Keratinocyte (primary cell): ENCODE results near the gene ANGEL2. TPM values are rescaled to one million over a fixed set of nuclear protein-coding genes. Genes with fewer than 3 reads are reported as not detected.
"Not testable (repeated sequence)": the region's sequence is repeated elsewhere in the genome, so short reads cannot be mapped to it uniquely, and the experiment has no call there.

Experiments
- DNase-seq: peaks from one replicate; pipeline ENCODE4 v3.0.0-alpha.2; 2011; ENCODE audit warnings: low read depth, missing footprints, low spot score
- FAIRE-seq: peaks from 2 replicates; lab custom pipeline; 2011; peaks lifted over from hg19 to GRCh38; lab: Jason Lieb, UNC
- H2AFZ ChIP-seq: 2 replicates; pipeline ENCODE4 v1.6.0; 2012; ENCODE audit warnings: low read length, control low read depth, inconsistent platforms; ENCODE audit not compliant: control insufficient read depth
- H3K27ac ChIP-seq: 2 replicates; pipeline ENCODE4 v1.5.1; 2011; ENCODE audit warnings: low read length; ENCODE audit not compliant: control insufficient read depth, insufficient read depth
- H3K27me3 ChIP-seq: 3 replicates; pipeline ENCODE4 v1.6.0; 2011; ENCODE audit warnings: low read length; ENCODE audit not compliant: control insufficient read depth, insufficient read depth; ENCODE audit errors: extremely low read depth
- H3K36me3 ChIP-seq, 2 experiments: 2 replicates in 1 of 2; 3 replicates in 1 of 2; pipeline ENCODE4 v1.5.1; 2011; ENCODE audit warnings: low read length in 2 of 2, mild to moderate bottlenecking in 1 of 2; ENCODE audit not compliant: control insufficient read depth in 2 of 2, insufficient read depth in 2 of 2; ENCODE audit errors: extremely low read depth in 1 of 2
- H3K4me1 ChIP-seq: 3 replicates; pipeline ENCODE4 v1.5.1; 2011; ENCODE audit warnings: low read length; ENCODE audit not compliant: control insufficient read depth, insufficient read depth; ENCODE audit errors: extremely low read depth
- H3K4me2 ChIP-seq: 3 replicates; pipeline ENCODE4 v1.6.0; 2011; ENCODE audit warnings: low read depth, low read length; ENCODE audit not compliant: control insufficient read depth, insufficient read depth; ENCODE audit errors: extremely low read depth
- H3K4me3 ChIP-seq, 3 experiments: fragments of 200-600 bp in 1 of 3; sonication (generic) in 1 of 3; 2 replicates in 2 of 3; 3 replicates in 1 of 3; pipeline ENCODE4 v1.5.1; 2011 to 2016; ENCODE audit warnings: low read length in 3 of 3, mild to moderate bottlenecking in 3 of 3, control low read depth in 2 of 3, inconsistent platforms in 1 of 3, low read depth in 1 of 3, mixed read lengths in 1 of 3, mixed run types in 1 of 3, moderate library complexity in 1 of 3; ENCODE audit not compliant: control insufficient read depth in 2 of 3, insufficient read depth in 2 of 3; ENCODE audit errors: extremely low read depth in 1 of 3
- H3K79me2 ChIP-seq: 2 replicates; pipeline ENCODE4 v1.6.0; 2012; ENCODE audit warnings: low read length; ENCODE audit not compliant: control insufficient read depth, insufficient read depth
- H3K9ac ChIP-seq: 3 replicates; pipeline ENCODE4 v1.6.0; 2011; ENCODE audit warnings: low read length; ENCODE audit not compliant: control insufficient read depth, insufficient read depth; ENCODE audit errors: extremely low read depth
- H3K9me1 ChIP-seq: 3 replicates; pipeline ENCODE4 v1.6.0; 2011; ENCODE audit warnings: low read length; ENCODE audit not compliant: control insufficient read depth, insufficient read depth; ENCODE audit errors: extremely low read depth
- H3K9me3 ChIP-seq: 2 replicates; pipeline ENCODE4 v1.5.1; 2012; ENCODE audit warnings: low read depth, low read length; ENCODE audit not compliant: control insufficient read depth
- H4K20me1 ChIP-seq: 3 replicates; pipeline ENCODE4 v1.6.0; 2011; ENCODE audit warnings: low read length; ENCODE audit not compliant: control insufficient read depth, insufficient read depth; ENCODE audit errors: extremely low read depth
- EZH2 ChIP-seq: IDR thresholded peaks from one replicate; pipeline ENCODE4 v1.6.1; 2012; ENCODE audit warnings: inconsistent platforms, mild to moderate bottlenecking, low read length, moderate library complexity
- dilution Hi-C: fragments of 300-500 bp; cut with MboI; formaldehyde crosslinking; loops from one replicate; pipeline ENCODE4 v1.7.0; 2020; ENCODE audit warnings: low sequenced_read_pairs; ENCODE audit not compliant: extremely low pct_ligation_motif_present
- polyA plus RNA-seq, 5 experiments: library from polyadenylated mRNA; depleted of rRNA in 3 of 5; stranded (reverse) in 3 of 5; stranded (forward) in 1 of 5; unstranded in 1 of 5; fragments of >200 nt; gene quantifications; 1 replicate in 1 of 5; 2 replicates in 3 of 5; 3 replicates in 1 of 5; pipeline versions ENCODE4 v1.2.1 to v1.2.3, GENCODE V29; 2011 to 2012; ENCODE audit warnings: missing spikeins in 2 of 5, low read depth in 1 of 5, low replicate concordance in 1 of 5
- TF ChIP-seq, protein P1 (sequence below), 3 experiments: IDR thresholded peaks in 1 of 3; conservative IDR thresholded peaks in 1 of 3; optimal IDR thresholded peaks in 1 of 3; 2 replicates in 2 of 3; 3 replicates in 1 of 3; pipeline versions ENCODE3 to v1.5.1; 2011; ENCODE audit warnings: low read length in 3 of 3, mild to moderate bottlenecking in 3 of 3, moderate library complexity in 2 of 3, control low read depth in 1 of 3, inconsistent platforms in 1 of 3; ENCODE audit not compliant: insufficient read depth in 2 of 3; ENCODE audit errors: extremely low read depth in 1 of 3

ANGEL2 gene
- polyA plus RNA-seq, 1 donor (not counting 4 experiments of a cell fraction or from before 2014, with no cell fraction given), result 25.6 TPM

DNA sequence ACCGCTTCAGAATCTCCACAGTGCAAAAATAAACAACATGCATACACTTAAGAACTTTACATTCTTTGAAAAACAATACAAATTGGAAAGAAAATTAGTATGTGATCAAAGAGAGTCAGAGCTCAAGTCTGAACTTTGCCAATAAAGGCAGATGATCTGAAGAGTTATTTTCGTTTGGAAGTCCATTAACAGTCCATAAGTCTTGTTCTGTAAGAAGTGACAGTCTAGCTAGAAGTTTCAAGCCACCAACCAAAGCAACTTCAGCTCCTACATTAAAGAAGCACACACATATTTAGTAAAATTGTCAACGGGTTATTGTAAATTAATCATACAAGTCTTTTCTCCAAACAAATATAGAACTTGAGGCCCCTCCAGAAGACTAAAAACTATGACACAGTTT lies 20.7 kb downstream of the ANGEL2 start:
- FAIRE-seq, result no peak
- Histone ChIP-seq H3K36me3 (peaks cover 2 to 12% of the 10 kb centered on the region in 2 experiments), H3K4me3 (no peak overlapping the region)

DNA sequence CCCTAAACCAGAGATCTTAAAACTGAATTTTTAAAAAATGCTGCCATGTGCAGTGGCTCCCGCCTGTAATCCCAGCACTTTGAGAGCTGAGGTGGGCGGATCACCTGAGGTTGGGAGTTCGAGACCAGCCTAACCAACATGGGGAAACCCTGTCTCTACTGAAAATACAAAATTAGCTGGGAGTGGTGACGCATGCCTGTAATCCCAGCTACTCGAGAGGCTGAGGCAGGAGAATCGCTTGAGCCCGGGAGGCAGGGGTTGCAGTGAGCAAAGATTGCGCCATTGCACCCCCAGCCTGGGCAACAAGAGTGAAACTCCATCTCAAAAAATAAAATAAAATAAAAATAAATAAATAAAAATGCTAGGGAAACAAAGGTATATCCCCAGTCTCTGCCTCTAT lies 21.7 kb downstream of the ANGEL2 start:
- H3K27ac ChIP-seq, H2AFZ ChIP-seq, H3K79me2 ChIP-seq, FAIRE-seq, H3K9ac ChIP-seq, H3K4me1 ChIP-seq, dilution Hi-C loops, H3K4me2 ChIP-seq, H3K9me3 ChIP-seq, H3K27me3 ChIP-seq, H3K4me3 ChIP-seq, DNase-seq, H4K20me1 ChIP-seq, H3K9me1 ChIP-seq: not testable (repeated sequence)
- H3K36me3 ChIP-seq, result peaks cover 2 to 12% of the 10 kb centered on the region in 2 experiments

More for the DNA sequence above, 20.7 kb downstream of the ANGEL2 start:
- H3K4me1 ChIP-seq, result no peaks in the 10 kb centered on the region
- no peak for TF ChIP-seq EZH2
- TF ChIP-seq, protein P1, sequence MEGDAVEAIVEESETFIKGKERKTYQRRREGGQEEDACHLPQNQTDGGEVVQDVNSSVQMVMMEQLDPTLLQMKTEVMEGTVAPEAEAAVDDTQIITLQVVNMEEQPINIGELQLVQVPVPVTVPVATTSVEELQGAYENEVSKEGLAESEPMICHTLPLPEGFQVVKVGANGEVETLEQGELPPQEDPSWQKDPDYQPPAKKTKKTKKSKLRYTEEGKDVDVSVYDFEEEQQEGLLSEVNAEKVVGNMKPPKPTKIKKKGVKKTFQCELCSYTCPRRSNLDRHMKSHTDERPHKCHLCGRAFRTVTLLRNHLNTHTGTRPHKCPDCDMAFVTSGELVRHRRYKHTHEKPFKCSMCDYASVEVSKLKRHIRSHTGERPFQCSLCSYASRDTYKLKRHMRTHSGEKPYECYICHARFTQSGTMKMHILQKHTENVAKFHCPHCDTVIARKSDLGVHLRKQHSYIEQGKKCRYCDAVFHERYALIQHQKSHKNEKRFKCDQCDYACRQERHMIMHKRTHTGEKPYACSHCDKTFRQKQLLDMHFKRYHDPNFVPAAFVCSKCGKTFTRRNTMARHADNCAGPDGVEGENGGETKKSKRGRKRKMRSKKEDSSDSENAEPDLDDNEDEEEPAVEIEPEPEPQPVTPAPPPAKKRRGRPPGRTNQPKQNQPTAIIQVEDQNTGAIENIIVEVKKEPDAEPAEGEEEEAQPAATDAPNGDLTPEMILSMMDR (optimal IDR thresholded peaks at IDR 0.05 in 1 of 3, IDR thresholded peaks at IDR 0.05 in 1 of 3, conservative IDR thresholded peaks at IDR 0.05 in 1 of 3; ENCODE audit: extremely low read depth in 1 of 3, insufficient read depth in 2 of 3, low read length in 3 of 3), result no peak
- no peaks in the 10 kb centered on the region for H3K79me2 ChIP-seq
- H3K27ac ChIP-seq, result no peak overlapping the region
- no peaks in the 10 kb centered on the region for H4K20me1 ChIP-seq
- DNase-seq, result no peak
- H3K27me3 ChIP-seq, result no peaks in the 10 kb centered on the region
- H3K4me2 ChIP-seq, result no peak overlapping the region
- dilution Hi-C loops, result no loop called here
- H2AFZ ChIP-seq, result no peak overlapping the region
- H3K9me1 ChIP-seq, result no peaks in the 10 kb centered on the region
- no peaks in the 10 kb centered on the region for H3K9me3 ChIP-seq
- no peak overlapping the region for H3K9ac ChIP-seq

DNA sequence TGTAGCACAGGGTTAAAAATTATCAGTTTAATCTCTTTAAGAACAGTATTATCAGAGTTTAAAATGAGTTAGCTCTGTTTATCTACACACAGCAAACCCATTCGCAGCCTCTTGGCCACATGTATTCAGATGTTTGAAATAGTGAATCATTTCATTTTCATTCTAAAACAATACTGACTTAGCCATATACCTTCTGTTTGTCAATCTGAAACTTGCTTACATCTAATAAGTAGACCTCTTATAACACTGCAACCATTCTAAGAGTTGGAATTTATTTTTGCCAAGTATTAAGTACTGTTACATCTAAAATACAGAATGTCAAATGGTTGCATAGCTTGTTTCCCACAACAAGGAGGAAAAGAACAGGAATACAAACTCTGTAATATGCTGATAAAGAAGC lies 25.4 kb downstream of the ANGEL2 start:
- Histone ChIP-seq H3K4me2 (no peak overlapping the region), H4K20me1 (no peaks in the 10 kb centered on the region), H2AFZ (no peak overlapping the region), H3K9me1 (no peaks in the 10 kb centered on the region), H3K4me3 (no peak overlapping the region), H3K36me3 (peaks cover 0 to 7% of the 10 kb centered on the region in 2 experiments), H3K27me3 (no peaks in the 10 kb centered on the region), H3K9ac (no peak overlapping the region), H3K79me2 (no peaks in the 10 kb centered on the region), H3K4me1 (peaks cover 9% of the 10 kb centered on the region), H3K27ac (no peak overlapping the region), H3K9me3 (no peaks in the 10 kb centered on the region)
- FAIRE-seq, result no peak
- TF ChIP-seq EZH2, result no peak
- TF ChIP-seq, protein P1 (optimal IDR thresholded peaks at IDR 0.05 in 1 of 3, IDR thresholded peaks at IDR 0.05 in 1 of 3, conservative IDR thresholded peaks at IDR 0.05 in 1 of 3; ENCODE audit: extremely low read depth in 1 of 3, insufficient read depth in 2 of 3, low read length in 3 of 3), result no peak
- no peak for DNase-seq
- dilution Hi-C loops, result no loop called here
